ENCODE results near the gene ZIC2.
A peak's percentile ranks its signal among the peaks of the same experiment; 100 is the strongest.
"Not testable (repeated sequence)": the region's sequence is repeated elsewhere in the genome, so short reads cannot be mapped to it uniquely, and the experiment has no call there.

Gene ZIC2

GRCh38 chr13:99981735-99982035 lies at the start of gene ZIC2:
ZIC2 (plus strand) TSS chr13:99981784; CDS start chr13:99982065, 281 bp downstream.
- H3K4me3 ChIP-seq (ENCODE audit: low read depth, low read length): peak within 1 kb of the TSS; percentile 83

GRCh38 chr13:99932912-99933311 lies 48.7 kb upstream of the ZIC2 start:
- no peak overlapping the region for H3K4me3 ChIP-seq (ENCODE audit: low read depth, low read length)

GRCh38 chr13:99935772-99936171 lies 45.8 kb upstream of the ZIC2 start:
- no peak overlapping the region for H3K4me3 ChIP-seq (ENCODE audit: low read depth, low read length)

GRCh38 chr13:99938635-99939034 lies 42.9 kb upstream of the ZIC2 start:
- no peak overlapping the region for H3K4me3 ChIP-seq (ENCODE audit: low read depth, low read length)

GRCh38 chr13:99941086-99941485 lies 40.5 kb upstream of the ZIC2 start:
- no peak overlapping the region for H3K4me3 ChIP-seq (ENCODE audit: low read depth, low read length)

GRCh38 chr13:99941911-99942310 lies 39.7 kb upstream of the ZIC2 start:
- H3K4me3 ChIP-seq (ENCODE audit: low read depth, low read length): no peak overlapping the region

- H3K4me3 ChIP-seq (ENCODE audit: low read depth, low read length): no peak overlapping the region
These were observed 37.5 kb upstream of the ZIC2 start for GRCh38 chr13:99944102-99944501.

GRCh38 chr13:99944606-99945005 lies 37.0 kb upstream of the ZIC2 start:
- no peak overlapping the region for H3K4me3 ChIP-seq (ENCODE audit: low read depth, low read length)

GRCh38 chr13:99945515-99945914 lies 36.1 kb upstream of the ZIC2 start:
- H3K4me3 ChIP-seq (ENCODE audit: low read depth, low read length): not testable (repeated sequence)

GRCh38 chr13:99947666-99948065 lies 33.9 kb upstream of the ZIC2 start:
- no peak overlapping the region for H3K4me3 ChIP-seq (ENCODE audit: low read depth, low read length)

- H3K4me3 ChIP-seq (ENCODE audit: low read depth, low read length): no peak overlapping the region
These were observed 33.2 kb upstream of the ZIC2 start for GRCh38 chr13:99948411-99948810.

GRCh38 chr13:99948907-99949678 lies 32.5 kb upstream of the ZIC2 start:
- no peak overlapping the region for H3K4me3 ChIP-seq (ENCODE audit: low read depth, low read length)

- H3K4me3 ChIP-seq (ENCODE audit: low read depth, low read length): no peak overlapping the region
These were observed 31.7 kb upstream of the ZIC2 start for GRCh38 chr13:99949679-99950413.

- not testable (repeated sequence) for H3K4me3 ChIP-seq (ENCODE audit: low read depth, low read length)
These were observed 29.9 kb upstream of the ZIC2 start for GRCh38 chr13:99951666-99952065.

GRCh38 chr13:99953138-99953755 lies 28.3 kb upstream of the ZIC2 start:
- no peak overlapping the region for H3K4me3 ChIP-seq (ENCODE audit: low read depth, low read length)

- no peak overlapping the region for H3K4me3 ChIP-seq (ENCODE audit: low read depth, low read length)
These were observed 26.4 kb upstream of the ZIC2 start for GRCh38 chr13:99955107-99955746.

GRCh38 chr13:99955747-99956472 lies 25.7 kb upstream of the ZIC2 start:
- peak overlapping the region; percentile 45 for H3K4me3 ChIP-seq (ENCODE audit: low read depth, low read length)

GRCh38 chr13:99956473-99957349 lies 24.9 kb upstream of the ZIC2 start:
- H3K4me3 ChIP-seq (ENCODE audit: low read depth, low read length): peak overlapping the region; percentile 45

- H3K4me3 ChIP-seq (ENCODE audit: low read depth, low read length): peak overlapping the region; percentile 18
These were observed 23.0 kb upstream of the ZIC2 start for GRCh38 chr13:99958406-99959126.
